WTC11 (cell line): ENCODE results near the gene ZBTB16. TPM values are rescaled to one million over a fixed set of nuclear protein-coding genes. Genes with fewer than 3 reads are reported as not detected.

Experiments used
- ATAC-seq: fragments of 200-7000 bp; cut with Tn5 transposase; 2 replicates; pipeline ENCODE4 v1.10.0; 2021; ENCODE audit warnings: mild to moderate bottlenecking, moderate library complexity
- CTCF ChIA-PET: fragments of 300-600 bp; sonication (Branson Sonifier 250); formaldehyde crosslinking; loops from one replicate; lab custom pipeline; 2021; ENCODE audit warnings: antibody characterized with exemption; lab: Charles Lee
- POLR2A ChIA-PET: fragments of 350-600 bp; sonication (Branson Sonifier 250); formaldehyde crosslinking; loops from one replicate; lab custom pipeline; 2021; ENCODE audit warnings: antibody characterized with exemption; lab: Charles Lee
- DNase-seq: peaks from one replicate; pipeline ENCODE4 v3.0.0; 2021; ENCODE audit warnings: low spot score
- H3K27ac Mint-ChIP-seq: 2 replicates; pipeline ENCODE4 v1.8.0; 2021; ENCODE audit warnings: mixed read lengths
- H3K27me3 Mint-ChIP-seq: 2 replicates; pipeline ENCODE4 v1.8.0; 2021; ENCODE audit warnings: low read depth, mild to moderate bottlenecking, moderate library complexity, mixed read lengths
- H3K36me3 Mint-ChIP-seq: 2 replicates; pipeline ENCODE4 v1.8.0; 2021; ENCODE audit warnings: mixed read lengths
- H3K4me1 Mint-ChIP-seq: 2 replicates; pipeline ENCODE4 v1.8.0; 2022; ENCODE audit warnings: mixed read lengths
- H3K4me3 Mint-ChIP-seq: 2 replicates; pipeline ENCODE4 v1.8.0; 2021; ENCODE audit warnings: mild to moderate bottlenecking, moderate library complexity, mixed read lengths
- H3K9me3 Mint-ChIP-seq: 2 replicates; pipeline ENCODE4 v1.8.0; 2021; ENCODE audit warnings: mixed read lengths
- AFF4 ChIP-seq: sonication (generic); formaldehyde crosslinking; IDR thresholded peaks from 2 replicates; pipeline ENCODE4 v1.8.1; 2023; ENCODE audit warnings: mild to moderate bottlenecking, missing genetic modification reagents, borderline replicate concordance
- ARID4B ChIP-seq: sonication (generic); formaldehyde crosslinking; IDR thresholded peaks from 2 replicates; pipeline ENCODE4 v1.8.0; 2023; ENCODE audit warnings: missing genetic modification reagents, mild to moderate bottlenecking, borderline replicate concordance
- ATF1 ChIP-seq: sonication (generic); formaldehyde crosslinking; IDR thresholded peaks from 2 replicates; pipeline ENCODE4 v1.8.1; 2023; ENCODE audit warnings: mild to moderate bottlenecking, moderate library complexity, missing genetic modification reagents
- CREB1 ChIP-seq: sonication (generic); formaldehyde crosslinking; IDR thresholded peaks from 2 replicates; pipeline ENCODE4 v1.8.0; 2023; ENCODE audit warnings: mild to moderate bottlenecking, missing genetic modification reagents
- CTCF ChIP-seq: fragments of 200-600 bp; IDR thresholded peaks from 2 replicates; pipeline ENCODE4 v1.8.0; 2022; ENCODE audit warnings: antibody characterized with exemption
- GRHL2 ChIP-seq: fragments of 250-450 bp; sonication (Bioruptor Pico); IDR thresholded peaks from 2 replicates; pipeline ENCODE4 v1.8.0; 2022; ENCODE audit warnings: mild to moderate bottlenecking, moderate library complexity; ENCODE audit not compliant: insufficient replicate concordance, severe bottlenecking
- HMGA2 ChIP-seq: fragments of 250-450 bp; sonication (Bioruptor Pico); IDR thresholded peaks from 2 replicates; pipeline ENCODE4 v1.4.0; 2021; ENCODE audit warnings: mild to moderate bottlenecking, moderate library complexity
- IRF2 ChIP-seq: sonication (generic); formaldehyde crosslinking; IDR thresholded peaks from 2 replicates; pipeline ENCODE4 v1.8.0; 2022; ENCODE audit warnings: low read depth, missing genetic modification reagents, borderline replicate concordance
- JAZF1 ChIP-seq: fragments of 250-450 bp; sonication (Bioruptor Pico); IDR thresholded peaks from 2 replicates; pipeline ENCODE4 v1.9.0; 2021; ENCODE audit warnings: moderate library complexity, mild to moderate bottlenecking, inconsistent platforms
- KAT7 ChIP-seq: sonication (generic); formaldehyde crosslinking; IDR thresholded peaks from 2 replicates; pipeline ENCODE4 v1.8.1; 2023; ENCODE audit warnings: missing genetic modification reagents, mild to moderate bottlenecking, borderline replicate concordance
- MAX ChIP-seq: sonication (generic); formaldehyde crosslinking; IDR thresholded peaks from 2 replicates; pipeline ENCODE4 v1.8.0; 2022; ENCODE audit warnings: mild to moderate bottlenecking, missing genetic modification reagents
- MXD4 ChIP-seq: fragments of 250-450 bp; sonication (Bioruptor Pico); IDR thresholded peaks from 2 replicates; pipeline ENCODE4 v1.8.0; 2021; ENCODE audit warnings: mild to moderate bottlenecking, moderate library complexity, borderline replicate concordance
- NR3C1 ChIP-seq: sonication (generic); formaldehyde crosslinking; conservative IDR thresholded peaks from 2 replicates; pipeline ENCODE4 v1.8.1; 2023; ENCODE audit warnings: low read depth, mild to moderate bottlenecking, missing genetic modification reagents
- OVOL2 ChIP-seq: fragments of 250-450 bp; sonication (Bioruptor Pico); IDR thresholded peaks from 2 replicates; pipeline ENCODE4 v1.9.0; 2021; ENCODE audit warnings: mild to moderate bottlenecking, borderline replicate concordance
- RORB ChIP-seq: fragments of 250-450 bp; sonication (Bioruptor Pico); IDR thresholded peaks from 2 replicates; pipeline ENCODE4 v1.9.0; 2021; ENCODE audit warnings: mild to moderate bottlenecking
- SP1 ChIP-seq: sonication (generic); formaldehyde crosslinking; conservative IDR thresholded peaks from 2 replicates; pipeline ENCODE4 v1.8.1; 2022; ENCODE audit warnings: missing genetic modification reagents
- TEAD1 ChIP-seq: sonication (generic); formaldehyde crosslinking; IDR thresholded peaks from 2 replicates; pipeline ENCODE4 v1.8.0; 2022; ENCODE audit warnings: mild to moderate bottlenecking, missing genetic modification reagents
- USF1 ChIP-seq: sonication (generic); formaldehyde crosslinking; IDR thresholded peaks from 2 replicates; pipeline ENCODE4 v1.8.0; 2022; ENCODE audit warnings: mild to moderate bottlenecking, missing genetic modification reagents
- ZBTB43 ChIP-seq: sonication (generic); formaldehyde crosslinking; IDR thresholded peaks from 2 replicates; pipeline ENCODE4 v1.8.1; 2023; ENCODE audit warnings: mild to moderate bottlenecking, missing genetic modification reagents
- ZNF423 ChIP-seq: fragments of 250-450 bp; sonication (Bioruptor Pico); IDR thresholded peaks from 2 replicates; pipeline ENCODE4 v2.1.2; 2022; ENCODE audit warnings: mild to moderate bottlenecking, moderate library complexity
- total RNA-seq: library from RNA; stranded (reverse); gene quantifications from 3 replicates; pipeline ENCODE4 v1.2.3, GENCODE V29; 2021

Gene ZBTB16
- total RNA-seq, 1 experiment from 2014 or later, result 0.57 TPM

- no peak for ATAC-seq
- no peak overlapping the region for H3K27ac Mint-ChIP-seq
- no peak for DNase-seq
- ChIA-PET CTCF (no interaction called here), POLR2A (no interaction called here)
- no peaks in the 10 kb centered on the region for H3K4me1 Mint-ChIP-seq
- H3K27me3 Mint-ChIP-seq, result no peaks in the 10 kb centered on the region
- no peaks in the 10 kb centered on the region for H3K9me3 Mint-ChIP-seq
- TF ChIP-seq MXD4 (CRISPR knock-in tag), result no peak
- TF ChIP-seq JAZF1 (CRISPR knock-in tag), result no peak
- TF ChIP-seq IRF2 (CRISPR knock-in tag), result no peak
- TF ChIP-seq OVOL2 (CRISPR knock-in tag), result no peak
- TF ChIP-seq MAX (CRISPR knock-in tag), result no peak
- no peak for TF ChIP-seq ZNF423 (CRISPR knock-in tag)
- TF ChIP-seq AFF4 (CRISPR knock-in tag), result no peak
- no peak for TF ChIP-seq HMGA2
- TF ChIP-seq CREB1 (CRISPR knock-in tag), result no peak
- TF ChIP-seq USF1 (CRISPR knock-in tag), result no peak
- TF ChIP-seq GRHL2 (CRISPR knock-in tag), result no peak
- no peak for TF ChIP-seq ZBTB43 (CRISPR knock-in tag)
- TF ChIP-seq CTCF, result no peak
- no peak for TF ChIP-seq ATF1 (CRISPR knock-in tag)
- TF ChIP-seq NR3C1 (CRISPR knock-in tag), result no peak
- no peaks in the 10 kb centered on the region for H3K36me3 Mint-ChIP-seq
- H3K4me3 Mint-ChIP-seq, result no peak overlapping the region
Measured at GRCh38 chr11:114149689-114150407, 90.3 kb downstream of the ZBTB16 start.

- Mint-ChIP-seq H3K4me3 (no peak overlapping the region), H3K9me3 (no peaks in the 10 kb centered on the region), H3K27me3 (no peaks in the 10 kb centered on the region), H3K27ac (no peak overlapping the region), H3K36me3 (no peaks in the 10 kb centered on the region), H3K4me1 (no peaks in the 10 kb centered on the region)
- ChIA-PET CTCF (no interaction called here), POLR2A (no interaction called here)
- DNase-seq, result no peak
- no peak for ATAC-seq
- no peak for TF ChIP-seq RORB (CRISPR knock-in tag)
- no peak for TF ChIP-seq SP1 (CRISPR knock-in tag)
- TF ChIP-seq KAT7 (CRISPR knock-in tag), result no peak
- TF ChIP-seq CTCF, result no peak
- TF ChIP-seq JAZF1 (CRISPR knock-in tag), result no peak
- TF ChIP-seq IRF2 (CRISPR knock-in tag), result no peak
- no peak for TF ChIP-seq TEAD1 (CRISPR knock-in tag)
- no peak for TF ChIP-seq ARID4B
- TF ChIP-seq OVOL2 (CRISPR knock-in tag), result no peak
Measured at GRCh38 chr11:114150671-114151070, 91.2 kb downstream of the ZBTB16 start.
